ENCODE results near the gene CALML6. TPM values are rescaled to one million over a fixed set of nuclear protein-coding genes. Genes with fewer than 3 reads are reported as not detected.
A peak's percentile ranks its signal among the peaks of the same experiment; 100 is the strongest.

CALML6 gene
- total and polyA plus RNA-seq, 10 of the 15 experiments (the other 5 are each of a cell fraction or from before 2014, with no cell fraction given) = 0.07 to 1.3 (median 0.21) TPM; not detected in 5

- no peak for TF ChIP-seq ZNF592 (IDR thresholded peaks at IDR 0.05)
- TF ChIP-seq RELB (IDR thresholded peaks at IDR 0.05; ENCODE audit: low read depth) = no peak
Measured at GRCh38 chr1:1919304-1920056, 4.4 kb downstream of the CALML6 start (continued).

GRCh38 chr1:1920057-1920607 lies 5.1 kb downstream of the CALML6 start:
- no peak overlapping the region for H3K27ac ChIP-seq (ENCODE audit: control insufficient read depth, insufficient read depth)
- ChIA-PET POLR2A (no interaction called here), CTCF (no interaction called here), SMC1A (ENCODE audit: uncharacterized antibody, unreplicated experiment) (no interaction called here), RAD21 (ENCODE audit: unreplicated experiment) (no interaction called here)
- ATAC-seq (no peak), FAIRE-seq (no peak), DNase-seq (ENCODE audit: low read depth, low spot score) (no peak)
- WGBS (ENCODE audit: insufficient coverage, insufficient replicate concordance, low lambda C conversion rate, missing lambda C conversion rate) = 68% methylated on average over 6 of the region's 6 CpGs
- H3K4me2 ChIP-seq (ENCODE audit: control insufficient read depth, insufficient read depth) = peak overlapping the region; percentile 98
- H4K20me1 ChIP-seq (ENCODE audit: control insufficient read depth, insufficient read depth) = no peaks in the 10 kb centered on the region
- H2AFZ ChIP-seq (ENCODE audit: control insufficient read depth, low read depth, low read length) = peak overlapping the region; percentile 71
- H3K4me1 ChIP-seq (ENCODE audit: control insufficient read depth, insufficient read depth, low read length) = peaks cover 7% of the 10 kb centered on the region
- no peaks in the 10 kb centered on the region for H3K36me3 ChIP-seq (ENCODE audit: control insufficient read depth in 2 of 2, insufficient read depth in 2 of 2, low read length in 1 of 2)
- no peak overlapping the region for H3K9ac ChIP-seq (ENCODE audit: control insufficient read depth, insufficient read depth, low read length)
- in situ Hi-C loops (cut with MboI) = no loop called here
- peaks cover 0 to 2% of the 10 kb centered on the region in 2 experiments; a peak in 1 of 4 replicates for H3K27me3 ChIP-seq (replicated peaks in 1 of 2; ENCODE audit: control insufficient read depth in 2 of 2, insufficient read depth in 2 of 2, low read length in 1 of 2)
- BruUV-seq (replicated peaks) = no TSS peak
- H3K4me3 ChIP-seq = no peak overlapping the region
- intact Hi-C loops (cut with micrococcal nuclease; ENCODE audit: unreplicated experiment) = no loop called here
- H3K79me2 ChIP-seq (ENCODE audit: control insufficient read depth, insufficient read depth, low read length) = no peaks in the 10 kb centered on the region
- no peaks in the 10 kb centered on the region for H3K9me3 ChIP-seq (replicated peaks; ENCODE audit: control insufficient read depth, insufficient read depth, low read length)
- no peak for TF ChIP-seq NR2C2 (IDR thresholded peaks at IDR 0.05; ENCODE audit: borderline replicate concordance, control insufficient read depth, insufficient read length, low read depth)
- TF ChIP-seq ZNF592 (IDR thresholded peaks at IDR 0.05) = no peak
- TF ChIP-seq MEF2A (IDR thresholded peaks at IDR 0.05; ENCODE audit: insufficient read depth, low read depth, low read length) = no peak
- no peak for TF ChIP-seq NR2C1 (IDR thresholded peaks at IDR 0.05)
- no peak for TF ChIP-seq ZNF274 (IDR thresholded peaks at IDR 0.05; ENCODE audit: insufficient read depth, insufficient read length)
- no peak for TF ChIP-seq MXI1 (IDR thresholded peaks at IDR 0.05; ENCODE audit: low read depth, low read length)

All from GM12878 (cell line).